Large intestine (tissue), 3 donors: ENCODE measurements around the gene ZFPM1. TPM values are rescaled to one million over a fixed set of nuclear protein-coding genes. Genes with fewer than 3 reads are reported as not detected.
A peak's percentile ranks its signal among the peaks of the same experiment; 100 is the strongest.

Source experiments
- DNase-seq, 2 donors: peaks; one replicate each; pipeline versions ENCODE4 v3.0.0 to v3.0.0-alpha.2; 2013
- H3K27ac ChIP-seq: one replicate; pipeline ENCODE4 v1.5.1; 2013; ENCODE audit warnings: low read length
- H3K27me3 ChIP-seq: 2 replicates; pipeline ENCODE4 v1.6.1; 2013; ENCODE audit warnings: low read length; ENCODE audit not compliant: control insufficient read depth, insufficient read depth
- H3K36me3 ChIP-seq: 2 replicates; pipeline ENCODE4 v1.6.1; 2013; ENCODE audit warnings: low read length; ENCODE audit not compliant: control insufficient read depth, insufficient read depth
- H3K4me1 ChIP-seq: one replicate; pipeline ENCODE4 v1.6.1; 2013; ENCODE audit warnings: low read length; ENCODE audit not compliant: control insufficient read depth, insufficient read depth
- H3K4me3 ChIP-seq: one replicate; pipeline ENCODE4 v1.5.1; 2013; ENCODE audit warnings: low read length
- H3K9me3 ChIP-seq: one replicate; pipeline ENCODE4 v1.6.1; 2013; ENCODE audit warnings: mild to moderate bottlenecking, low read depth, low read length, moderate library complexity; ENCODE audit not compliant: control insufficient read depth
- WGBS: methylation state at CpG from one replicate; pipeline ENCODE4 v1.1.5; 2013; ENCODE audit warnings: low lambda C conversion rate; ENCODE audit not compliant: insufficient coverage; 5-methylcytosine and 5-hydroxymethylcytosine counted together
- polyA plus RNA-seq: library from polyadenylated mRNA; unstranded; fragments of 120-200 nt; gene quantifications from one replicate; pipeline ENCODE4 v1.2.1, GENCODE V29; 2013

ZFPM1 gene
- polyA plus RNA-seq, 1 donor, result 27.2 TPM

- no CpG with 5 or more reads among the region's 35 CpGs for WGBS
- H3K27me3 ChIP-seq, result no peaks in the 10 kb centered on the region
- no peaks in the 10 kb centered on the region for H3K9me3 ChIP-seq
- peak; percentile 52 to 75 for DNase-seq
- peak overlapping the region; percentile 86 for H3K4me3 ChIP-seq
- H3K36me3 ChIP-seq, result peaks cover 22% of the 10 kb centered on the region
- peaks cover 11% of the 10 kb centered on the region for H3K4me1 ChIP-seq
- peak overlapping the region; percentile 74 for H3K27ac ChIP-seq
These were observed 117.6 kb downstream of the ZFPM1 start for GRCh38 chr16:88570691-88571092.

GRCh38 chr16:88575251-88575650 is 122.2 kb downstream of the ZFPM1 start:
- H3K27me3 ChIP-seq, result no peaks in the 10 kb centered on the region
- peaks cover 62% of the 10 kb centered on the region for H3K36me3 ChIP-seq
- no peak overlapping the region for H3K4me3 ChIP-seq
- no peak overlapping the region for H3K27ac ChIP-seq
- H3K9me3 ChIP-seq, result no peaks in the 10 kb centered on the region
- WGBS, result 92% methylated on average over 2 of the region's 11 CpGs
- no peak for DNase-seq
- peaks cover 11% of the 10 kb centered on the region for H3K4me1 ChIP-seq

DNA sequence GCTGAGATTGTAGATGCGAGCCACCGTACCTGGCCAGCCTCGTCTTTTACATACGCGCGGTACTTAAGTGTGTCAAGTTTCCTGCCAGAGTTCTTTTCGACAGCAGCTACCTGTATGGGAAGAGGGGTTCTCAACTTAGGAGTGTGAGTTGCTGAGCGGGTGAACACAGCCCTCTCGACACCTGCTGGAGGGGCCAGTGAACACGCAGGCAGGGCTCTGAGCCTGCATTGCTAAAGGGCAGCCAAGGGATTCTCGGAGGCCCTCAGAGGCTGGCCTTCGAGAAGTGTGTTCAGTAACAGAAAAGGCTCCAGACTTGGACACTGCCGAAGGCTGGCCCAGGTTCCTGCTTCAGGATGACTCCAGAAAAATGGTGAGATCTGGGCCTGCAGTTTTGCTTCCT is 123.2 kb downstream of the ZFPM1 start:
- Histone ChIP-seq H3K4me3 (no peak overlapping the region), H3K4me1 (peaks cover 7% of the 10 kb centered on the region), H3K27me3 (no peaks in the 10 kb centered on the region), H3K27ac (no peak overlapping the region), H3K36me3 (peaks cover 72% of the 10 kb centered on the region), H3K9me3 (no peaks in the 10 kb centered on the region)
- no peak for DNase-seq
- WGBS, result no CpG with 5 or more reads among the region's 13 CpGs

DNA sequence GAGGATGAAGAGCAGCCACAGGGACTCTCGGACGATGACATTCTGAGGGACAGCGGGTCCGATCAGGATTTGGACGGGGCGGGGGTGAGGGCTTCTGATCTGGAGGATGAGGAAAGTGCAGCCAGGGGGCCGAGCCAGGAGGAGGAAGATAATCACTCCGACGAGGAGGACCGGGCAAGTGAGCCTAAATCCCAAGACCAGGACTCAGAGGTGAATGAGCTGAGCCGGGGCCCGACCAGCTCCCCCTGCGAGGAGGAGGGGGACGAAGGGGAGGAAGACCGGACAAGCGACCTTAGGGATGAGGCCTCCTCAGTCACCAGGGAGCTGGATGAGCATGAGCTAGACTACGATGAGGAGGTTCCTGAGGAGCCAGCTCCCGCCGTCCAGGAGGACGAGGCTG is 124.1 kb downstream of the ZFPM1 start:
- peaks cover 75% of the 10 kb centered on the region for H3K36me3 ChIP-seq
- WGBS, result no CpG with 5 or more reads among the region's 20 CpGs

DNA sequence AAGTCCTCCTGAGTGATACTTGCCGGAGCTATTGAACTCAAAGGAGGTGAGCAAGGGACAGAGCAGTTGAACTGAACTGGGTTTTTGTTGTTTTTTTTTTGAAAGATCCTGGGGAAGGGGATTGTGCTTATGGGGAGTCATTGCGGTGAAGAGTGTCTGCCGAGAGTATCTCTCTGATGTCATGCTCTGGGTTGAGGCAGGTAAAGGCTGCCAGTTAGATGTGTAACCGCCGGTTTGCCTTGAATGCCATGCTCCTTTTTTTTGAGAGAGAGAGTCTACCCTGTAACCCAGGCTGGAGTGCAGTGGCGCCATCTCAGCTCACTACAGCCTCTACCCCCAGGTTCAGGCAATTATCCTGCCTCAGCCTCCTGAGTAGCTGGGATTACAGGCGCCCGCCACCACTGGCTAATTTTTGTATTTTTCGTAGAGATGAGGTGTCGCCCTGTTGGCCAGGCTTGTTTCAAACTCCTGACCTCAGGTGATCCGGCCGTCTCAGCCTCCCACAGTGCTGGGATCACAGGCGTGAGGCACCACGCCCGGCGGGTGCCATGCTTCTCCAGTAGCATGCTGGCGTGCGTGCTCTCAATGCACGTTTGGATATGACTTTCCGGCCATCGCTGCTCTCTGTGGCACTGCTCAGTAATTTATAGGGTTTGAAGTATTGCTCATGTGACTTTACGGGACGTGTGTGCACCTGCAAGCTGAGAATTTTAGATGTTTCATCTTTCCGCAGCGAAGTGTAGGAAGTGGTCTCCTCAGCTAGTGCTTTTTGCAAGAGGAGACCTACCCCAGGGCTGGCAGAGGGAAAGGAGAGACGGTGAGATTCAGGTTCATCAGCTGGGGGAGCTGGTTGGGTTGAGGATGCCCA is 125.6 kb downstream of the ZFPM1 start:
- H3K27ac ChIP-seq, result no peak overlapping the region
- no peak overlapping the region for H3K4me3 ChIP-seq
- H3K27me3 ChIP-seq, result no peaks in the 10 kb centered on the region
- no peaks in the 10 kb centered on the region for H3K4me1 ChIP-seq
- no peak for DNase-seq
- no peaks in the 10 kb centered on the region for H3K9me3 ChIP-seq
- WGBS, result no CpG with 5 or more reads among the region's 26 CpGs
- H3K36me3 ChIP-seq, result peaks cover 77% of the 10 kb centered on the region

More for the DNA sequence above, 124.1 kb downstream of the ZFPM1 start:
- H3K27ac ChIP-seq, result no peak overlapping the region
- DNase-seq, result no peak
- no peaks in the 10 kb centered on the region for H3K9me3 ChIP-seq
- H3K27me3 ChIP-seq, result no peaks in the 10 kb centered on the region
- no peaks in the 10 kb centered on the region for H3K4me1 ChIP-seq
- H3K4me3 ChIP-seq, result no peak overlapping the region

DNA sequence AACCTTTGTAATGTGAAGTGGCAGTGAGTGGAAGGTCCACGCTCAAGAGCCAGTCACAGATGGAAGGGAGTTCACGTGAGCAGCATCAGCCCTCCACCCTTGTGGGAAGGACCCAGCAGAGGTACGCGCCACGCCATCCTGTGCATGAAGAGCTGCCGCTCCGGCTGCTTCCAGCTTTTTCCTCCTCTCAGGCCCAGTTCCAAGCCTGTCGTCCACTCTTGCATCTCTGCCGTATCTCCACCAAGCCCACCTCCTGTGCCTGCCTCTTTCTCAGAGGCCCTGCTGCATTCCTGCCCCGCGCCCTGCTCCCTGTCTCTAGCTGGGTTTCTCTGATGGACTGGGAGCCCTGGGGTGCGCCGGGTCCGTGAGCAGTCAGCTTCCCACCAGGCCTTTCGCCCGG is 127.3 kb downstream of the ZFPM1 start:
- 92% methylated on average over 2 of the region's 16 CpGs for WGBS
- Histone ChIP-seq H3K4me3 (no peak overlapping the region), H3K27ac (no peak overlapping the region), H3K36me3 (peaks cover 74% of the 10 kb centered on the region), H3K27me3 (no peaks in the 10 kb centered on the region), H3K4me1 (no peaks in the 10 kb centered on the region), H3K9me3 (no peaks in the 10 kb centered on the region)
- no peak for DNase-seq

DNA sequence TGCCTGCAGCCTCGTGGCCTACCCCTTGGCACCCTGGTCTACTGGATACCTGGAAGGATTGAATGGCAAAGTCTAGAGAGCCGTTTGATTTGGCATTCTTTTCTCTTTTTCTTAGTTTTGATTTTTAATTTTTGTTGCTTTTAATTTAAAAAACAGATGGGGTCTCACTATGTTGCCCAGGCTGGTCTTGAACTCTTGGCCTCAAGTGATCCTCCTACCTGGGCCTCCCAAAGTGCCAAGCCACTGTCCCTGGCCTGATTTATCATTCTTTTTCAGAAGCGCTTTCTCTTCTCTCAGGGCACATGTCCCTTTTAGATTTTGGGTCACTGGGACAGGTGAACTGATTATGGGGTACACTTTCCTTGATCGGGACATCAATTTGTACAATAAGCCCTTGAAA is 128.0 kb downstream of the ZFPM1 start:
- no peak overlapping the region for H3K4me3 ChIP-seq
- no peak overlapping the region for H3K27ac ChIP-seq
- WGBS, result 88% methylated on average over 1 of the region's 4 CpGs
- peaks cover 74% of the 10 kb centered on the region for H3K36me3 ChIP-seq
- H3K9me3 ChIP-seq, result no peaks in the 10 kb centered on the region
- no peaks in the 10 kb centered on the region for H3K27me3 ChIP-seq
- DNase-seq, result no peak
- H3K4me1 ChIP-seq, result no peaks in the 10 kb centered on the region

DNA sequence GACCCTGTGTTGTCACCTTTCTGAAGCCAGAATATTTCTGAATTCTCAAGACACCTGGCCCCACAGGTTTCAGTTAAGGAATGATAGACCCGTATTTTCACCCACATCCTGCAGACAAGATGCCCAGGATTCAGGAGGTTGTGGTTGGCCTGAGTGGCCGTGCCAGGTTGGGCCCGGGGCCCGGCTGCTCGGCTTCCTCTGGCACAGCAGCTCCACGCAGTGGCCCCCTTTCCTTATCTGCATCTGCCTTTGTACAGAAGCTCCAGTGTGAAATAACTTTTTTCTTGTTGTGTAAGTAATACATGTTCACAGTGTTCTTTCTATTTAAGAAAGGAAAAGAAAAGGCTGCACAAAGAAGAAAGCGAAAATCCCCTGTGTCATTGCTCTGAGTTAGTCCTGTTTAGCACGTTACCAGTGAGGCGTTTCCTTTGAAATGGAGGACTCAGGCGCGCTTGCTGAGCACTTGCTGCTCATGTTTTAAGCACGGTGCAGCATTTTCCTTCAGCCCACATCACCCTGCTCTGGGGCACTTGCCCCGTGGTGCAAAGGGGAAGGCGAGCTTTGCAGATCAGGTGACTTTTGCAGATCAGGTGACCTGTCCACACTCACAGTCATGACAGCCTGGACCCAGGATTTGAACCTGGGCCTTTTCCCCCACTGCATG is 130.0 kb downstream of the ZFPM1 start:
- Histone ChIP-seq H3K27ac (no peak overlapping the region), H3K27me3 (no peaks in the 10 kb centered on the region), H3K9me3 (no peaks in the 10 kb centered on the region), H3K4me1 (no peaks in the 10 kb centered on the region), H3K4me3 (no peak overlapping the region), H3K36me3 (peaks cover 73% of the 10 kb centered on the region)
- WGBS, result no CpG with 5 or more reads among the region's 14 CpGs
- no peak for DNase-seq

GRCh38 chr16:88584676-88585075 is 131.6 kb downstream of the ZFPM1 start:
- H3K36me3 ChIP-seq, result peaks cover 70% of the 10 kb centered on the region
- no peaks in the 10 kb centered on the region for H3K9me3 ChIP-seq
- no peaks in the 10 kb centered on the region for H3K4me1 ChIP-seq
- DNase-seq, result no peak
- 50% methylated on average over 1 of the region's 6 CpGs for WGBS
- no peak overlapping the region for H3K4me3 ChIP-seq
- H3K27me3 ChIP-seq, result no peaks in the 10 kb centered on the region
- no peak overlapping the region for H3K27ac ChIP-seq

DNA sequence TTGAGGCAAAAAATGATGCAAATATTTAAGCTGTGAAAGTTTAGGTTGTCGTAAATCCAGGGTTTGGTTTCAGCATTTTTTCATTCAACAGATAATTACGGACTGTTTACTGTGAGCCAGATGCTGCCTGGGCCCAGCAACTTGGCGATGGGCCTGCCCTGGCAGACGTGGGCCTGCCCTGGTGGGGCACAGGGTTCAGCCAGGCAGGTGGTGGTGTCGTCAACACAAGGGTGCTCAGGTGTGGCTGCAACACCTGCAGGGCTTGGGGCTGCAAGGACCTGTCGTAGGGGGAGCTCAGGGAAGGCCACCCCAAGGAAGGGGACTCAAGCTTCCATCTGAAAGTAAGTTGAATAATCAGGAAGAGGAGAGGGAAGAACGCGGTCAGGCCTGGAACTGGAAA is 132.2 kb downstream of the ZFPM1 start:
- Histone ChIP-seq H3K9me3 (no peaks in the 10 kb centered on the region), H3K27me3 (no peaks in the 10 kb centered on the region), H3K4me3 (no peak overlapping the region), H3K36me3 (peaks cover 70% of the 10 kb centered on the region), H3K4me1 (no peaks in the 10 kb centered on the region), H3K27ac (no peak overlapping the region)
- 100% methylated on average over 1 of the region's 8 CpGs for WGBS
- DNase-seq, result no peak
